ENCODE results near the gene GPRIN2. TPM values are rescaled to one million over a fixed set of nuclear protein-coding genes. Genes with fewer than 3 reads are reported as not detected.
"Not testable (repeated sequence)": the region's sequence is repeated elsewhere in the genome, so short reads cannot be mapped to it uniquely, and the experiment has no call there.

The GPRIN2 gene
- 4.6 TPM for polyA plus RNA-seq (2013, experiment 1 of 4)
- 4.3 TPM for polyA plus RNA-seq (2013, experiment 2 of 4)
- polyA plus RNA-seq (2013, experiment 3 of 4): 4.1 TPM
- polyA plus RNA-seq (2013, experiment 4 of 4): 4.1 TPM

DNA sequence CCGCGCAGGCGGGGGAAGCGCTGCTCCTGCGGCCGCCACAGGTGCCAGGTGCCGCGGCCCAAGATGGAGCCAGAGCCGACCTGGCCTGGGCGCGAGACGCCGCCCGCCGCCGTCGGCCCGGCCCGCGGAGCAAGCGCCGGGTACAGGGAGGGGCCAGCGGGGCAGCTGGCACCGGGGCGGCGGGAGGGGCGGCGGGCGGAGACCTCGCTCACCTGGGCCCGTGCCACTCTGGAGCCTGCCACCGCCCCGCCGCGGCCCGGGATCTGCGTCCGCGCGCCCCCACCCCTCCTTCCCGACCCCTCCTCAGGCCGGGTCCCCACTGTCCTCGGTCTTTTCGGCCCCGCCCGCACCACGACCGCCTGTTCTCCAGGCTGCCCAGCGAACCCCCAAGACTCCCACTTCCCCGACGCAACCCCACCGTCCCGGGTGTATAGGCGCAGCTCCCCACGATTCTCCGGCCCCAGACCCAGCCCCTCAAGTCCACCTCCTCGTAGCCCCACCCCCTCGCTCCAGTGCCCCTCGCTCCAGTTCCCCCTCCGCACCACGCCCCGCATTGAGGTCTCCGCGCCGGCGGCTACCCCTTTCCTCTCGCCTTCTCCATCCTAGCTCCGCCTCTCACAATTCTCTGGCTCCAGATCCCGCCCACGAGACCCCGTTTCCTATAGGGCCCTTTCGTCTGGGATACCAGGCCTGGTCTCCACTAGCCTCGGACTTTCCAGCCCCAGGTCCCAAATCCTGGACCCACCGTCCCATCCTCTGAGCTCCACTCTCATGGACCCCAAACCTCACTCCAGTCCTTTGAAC lies at the start of gene GPRIN2:
Gene GPRIN2 (minus strand): TSS at position 144 of the 804 bp plus-strand sequence. CDS start 5,922 bp downstream, outside the sequence.
- peak within 1 kb of the TSS; percentile 66 for H3K4me3 ChIP-seq (ENCODE audit: insufficient read depth, low read depth, low read length)
- no peaks in the 10 kb centered on the region for H3K9me3 ChIP-seq (ENCODE audit: control insufficient read depth, low read length)
- H3K36me3 ChIP-seq (ENCODE audit: control insufficient read depth, insufficient read depth, low read length): no peaks in the 10 kb centered on the region
- peaks cover 8% of the 10 kb centered on the region for H3K4me1 ChIP-seq (ENCODE audit: control insufficient read depth, insufficient read depth, low read length)
- no peak within 1 kb of the TSS for H3K27ac ChIP-seq (ENCODE audit: insufficient read depth, low read depth, low read length, poor library complexity, severe bottlenecking)
- 2% methylated on average over 74 of the region's 74 CpGs for WGBS, 2 experiments
- H3K27me3 ChIP-seq (ENCODE audit: control insufficient read depth, insufficient read depth, low read length, poor library complexity, severe bottlenecking): peaks cover 45% of the 10 kb centered on the region

DNA sequence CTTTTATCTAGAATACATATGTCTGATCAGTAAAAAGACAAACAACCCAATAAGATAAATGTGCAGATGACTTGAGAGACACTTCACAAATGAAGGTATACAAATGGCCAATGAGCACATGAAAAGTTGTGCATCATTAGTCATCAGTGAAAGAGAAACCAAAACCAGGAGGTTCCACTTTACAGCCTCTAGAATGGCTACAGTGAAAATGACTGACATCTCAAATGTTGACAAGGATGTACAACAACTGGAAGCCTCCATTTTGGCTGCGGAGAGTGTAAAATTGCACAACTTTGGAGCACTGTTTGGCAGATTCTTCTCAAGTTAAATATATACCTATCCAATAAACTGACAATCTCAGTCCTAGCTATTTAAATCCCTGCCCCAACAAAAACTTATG lies 44.1 kb upstream of the GPRIN2 start:
- H3K27ac ChIP-seq (ENCODE audit: insufficient read depth, low read depth, low read length, poor library complexity, severe bottlenecking); H3K27me3 ChIP-seq (ENCODE audit: control insufficient read depth, insufficient read depth, low read length, poor library complexity, severe bottlenecking); H3K4me1 ChIP-seq (ENCODE audit: control insufficient read depth, insufficient read depth, low read length); H3K4me3 ChIP-seq (ENCODE audit: insufficient read depth, low read depth, low read length); H3K9me3 ChIP-seq (ENCODE audit: control insufficient read depth, low read length); H3K36me3 ChIP-seq (ENCODE audit: control insufficient read depth, insufficient read depth, low read length): not testable (repeated sequence)
- WGBS, 2 experiments: no CpG with 5 or more reads among the region's 1 CpG

DNA sequence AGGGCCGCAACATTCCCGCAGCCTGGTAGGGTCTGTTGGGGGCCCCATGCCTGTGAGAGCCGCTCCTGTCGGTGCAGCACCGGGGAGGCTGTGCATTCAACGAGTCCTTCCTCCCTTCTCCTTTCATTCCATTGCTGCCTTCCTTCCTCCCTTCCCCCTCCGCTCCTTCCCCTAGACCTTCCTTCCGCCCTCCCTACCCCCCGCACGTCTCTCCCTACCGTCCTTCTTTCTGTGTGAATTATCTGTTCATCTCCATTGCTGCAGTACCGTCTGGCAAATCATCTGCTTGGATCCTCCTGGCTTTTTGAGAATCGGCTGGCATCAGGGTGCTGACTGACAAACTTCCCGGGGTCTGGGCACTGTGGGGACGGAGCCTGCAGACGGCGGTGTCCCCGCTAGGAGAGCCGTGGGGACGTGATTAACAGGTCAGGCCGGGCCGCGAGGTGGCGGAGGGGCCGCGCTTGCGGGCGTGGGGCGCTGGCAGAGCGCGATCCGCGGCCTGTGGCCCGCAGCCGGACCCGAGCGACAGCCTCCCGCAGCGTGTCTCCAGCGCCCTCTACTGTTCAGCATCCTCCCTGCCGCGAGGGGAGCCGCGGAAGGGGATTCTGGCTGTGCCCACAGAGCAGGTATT lies 41.3 kb upstream of the GPRIN2 start:
- H3K36me3 ChIP-seq (ENCODE audit: control insufficient read depth, insufficient read depth, low read length); H3K9me3 ChIP-seq (ENCODE audit: control insufficient read depth, low read length); H3K4me1 ChIP-seq (ENCODE audit: control insufficient read depth, insufficient read depth, low read length); H3K27me3 ChIP-seq (ENCODE audit: control insufficient read depth, insufficient read depth, low read length, poor library complexity, severe bottlenecking); H3K27ac ChIP-seq (ENCODE audit: insufficient read depth, low read depth, low read length, poor library complexity, severe bottlenecking): not testable (repeated sequence)
- 0 to 2% methylated on average over 3 to 9 of the region's 44 CpGs for WGBS, 2 experiments
- peak overlapping the region; percentile 16 for H3K4me3 ChIP-seq (ENCODE audit: insufficient read depth, low read depth, low read length)

DNA sequence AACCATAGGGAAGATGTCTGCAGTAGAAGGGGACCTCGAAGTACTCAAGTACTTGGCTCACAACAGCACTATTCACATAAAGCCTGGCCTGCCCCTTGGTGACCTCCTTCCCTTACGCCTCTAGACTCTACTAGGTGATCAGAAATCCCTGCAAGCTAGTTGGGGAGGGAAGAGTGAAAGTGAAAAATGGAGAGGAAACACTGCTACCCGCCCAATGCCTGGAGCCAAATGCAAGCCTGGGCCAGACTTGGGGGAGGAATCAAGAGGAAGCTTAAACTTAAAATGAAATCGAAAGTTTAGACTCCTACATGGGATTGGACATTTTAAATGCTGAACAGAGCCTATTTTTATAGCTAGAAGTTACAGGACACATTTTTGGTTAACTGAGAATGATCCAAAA lies 40.1 kb upstream of the GPRIN2 start:
- H3K4me3 ChIP-seq (ENCODE audit: insufficient read depth, low read depth, low read length); H3K4me1 ChIP-seq (ENCODE audit: control insufficient read depth, insufficient read depth, low read length); H3K27me3 ChIP-seq (ENCODE audit: control insufficient read depth, insufficient read depth, low read length, poor library complexity, severe bottlenecking); H3K27ac ChIP-seq (ENCODE audit: insufficient read depth, low read depth, low read length, poor library complexity, severe bottlenecking); H3K9me3 ChIP-seq (ENCODE audit: control insufficient read depth, low read length); H3K36me3 ChIP-seq (ENCODE audit: control insufficient read depth, insufficient read depth, low read length): not testable (repeated sequence)
- 75 to 93% methylated on average over 1 of the region's 4 CpGs for WGBS, 2 experiments

DNA sequence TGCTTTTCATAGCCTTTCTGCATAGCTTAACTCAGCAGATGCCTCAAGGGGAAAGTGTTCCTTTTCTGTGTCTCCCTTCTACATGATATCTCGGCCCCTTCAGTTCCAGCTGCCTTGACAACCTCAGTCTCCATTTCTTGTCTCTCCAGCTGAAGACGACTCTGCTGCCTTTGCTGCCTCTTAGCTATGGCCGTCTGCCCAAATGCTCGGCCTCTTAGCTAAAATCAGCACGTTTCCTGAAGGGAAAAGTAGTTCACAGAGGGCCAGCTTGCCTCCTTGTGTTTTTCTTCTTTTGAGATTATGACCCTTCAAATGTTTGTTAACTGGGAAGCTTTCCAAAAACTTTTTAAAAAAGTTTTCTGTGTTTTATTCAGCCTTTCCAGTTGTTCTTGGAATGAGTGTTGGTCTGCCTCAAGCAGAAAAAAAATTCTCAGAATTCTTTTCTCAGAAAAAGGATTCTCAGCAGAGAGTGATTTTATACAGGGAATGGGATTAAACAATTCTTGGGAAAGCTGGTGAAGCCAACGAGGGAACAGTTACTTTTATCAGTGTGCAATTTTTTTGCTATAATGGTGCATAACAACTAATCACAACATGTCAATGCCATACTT lies 38.1 kb upstream of the GPRIN2 start:
- H3K36me3 ChIP-seq (ENCODE audit: control insufficient read depth, insufficient read depth, low read length); H3K9me3 ChIP-seq (ENCODE audit: control insufficient read depth, low read length); H3K27me3 ChIP-seq (ENCODE audit: control insufficient read depth, insufficient read depth, low read length, poor library complexity, severe bottlenecking); H3K4me1 ChIP-seq (ENCODE audit: control insufficient read depth, insufficient read depth, low read length); H3K27ac ChIP-seq (ENCODE audit: insufficient read depth, low read depth, low read length, poor library complexity, severe bottlenecking); H3K4me3 ChIP-seq (ENCODE audit: insufficient read depth, low read depth, low read length): not testable (repeated sequence)
- WGBS, 2 experiments: 92 to 98% methylated on average over 2 of the region's 6 CpGs

DNA sequence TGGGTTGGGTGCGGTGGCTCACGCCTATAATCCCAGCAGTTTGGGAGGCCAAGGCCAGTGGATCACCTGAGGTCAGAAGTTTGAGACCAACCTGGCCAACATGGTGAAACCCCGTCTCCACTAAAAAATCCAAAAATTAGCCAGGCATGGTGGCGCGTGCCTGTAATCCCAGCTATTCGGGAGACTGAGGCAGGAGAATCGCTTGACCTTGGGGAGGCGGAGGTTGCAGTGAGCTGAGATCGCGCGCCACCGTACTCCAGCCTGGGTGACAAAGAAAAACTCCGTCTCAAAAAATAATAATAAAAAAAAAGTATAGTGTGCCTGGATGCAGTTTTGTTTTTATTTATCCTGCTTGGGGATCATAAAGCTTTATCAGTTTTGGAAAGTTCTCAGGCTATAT lies 36.8 kb upstream of the GPRIN2 start:
- H3K27me3 ChIP-seq (ENCODE audit: control insufficient read depth, insufficient read depth, low read length, poor library complexity, severe bottlenecking); H3K27ac ChIP-seq (ENCODE audit: insufficient read depth, low read depth, low read length, poor library complexity, severe bottlenecking); H3K9me3 ChIP-seq (ENCODE audit: control insufficient read depth, low read length); H3K4me3 ChIP-seq (ENCODE audit: insufficient read depth, low read depth, low read length); H3K36me3 ChIP-seq (ENCODE audit: control insufficient read depth, insufficient read depth, low read length); H3K4me1 ChIP-seq (ENCODE audit: control insufficient read depth, insufficient read depth, low read length): not testable (repeated sequence)
- WGBS, 2 experiments: 91 to 97% methylated on average over 8 to 9 of the region's 13 CpGs

DNA sequence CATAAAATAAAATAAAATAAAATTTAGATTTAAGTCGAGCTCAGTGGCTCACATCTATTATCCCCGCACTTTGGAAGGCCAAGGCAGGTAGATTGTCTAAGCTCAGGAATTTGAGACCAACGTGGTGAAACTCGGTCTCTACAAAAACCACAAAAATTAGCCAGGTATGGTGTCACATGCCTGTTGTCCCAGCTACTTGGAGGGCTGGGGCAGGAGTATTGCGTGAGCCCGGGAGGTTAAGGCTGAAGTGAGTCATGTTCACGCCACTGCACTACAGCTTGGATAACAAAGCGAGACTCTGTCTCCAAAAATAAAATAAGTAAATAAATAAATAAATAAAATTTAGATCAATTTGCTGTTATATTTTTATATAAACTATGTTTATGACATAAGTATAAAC lies 34.6 kb upstream of the GPRIN2 start:
- not testable (repeated sequence) for H3K36me3 ChIP-seq (ENCODE audit: control insufficient read depth, insufficient read depth, low read length); H3K4me1 ChIP-seq (ENCODE audit: control insufficient read depth, insufficient read depth, low read length); H3K4me3 ChIP-seq (ENCODE audit: insufficient read depth, low read depth, low read length); H3K9me3 ChIP-seq (ENCODE audit: control insufficient read depth, low read length); H3K27me3 ChIP-seq (ENCODE audit: control insufficient read depth, insufficient read depth, low read length, poor library complexity, severe bottlenecking); H3K27ac ChIP-seq (ENCODE audit: insufficient read depth, low read depth, low read length, poor library complexity, severe bottlenecking)
- WGBS, 2 experiments: no CpG with 5 or more reads among the region's 8 CpGs

DNA sequence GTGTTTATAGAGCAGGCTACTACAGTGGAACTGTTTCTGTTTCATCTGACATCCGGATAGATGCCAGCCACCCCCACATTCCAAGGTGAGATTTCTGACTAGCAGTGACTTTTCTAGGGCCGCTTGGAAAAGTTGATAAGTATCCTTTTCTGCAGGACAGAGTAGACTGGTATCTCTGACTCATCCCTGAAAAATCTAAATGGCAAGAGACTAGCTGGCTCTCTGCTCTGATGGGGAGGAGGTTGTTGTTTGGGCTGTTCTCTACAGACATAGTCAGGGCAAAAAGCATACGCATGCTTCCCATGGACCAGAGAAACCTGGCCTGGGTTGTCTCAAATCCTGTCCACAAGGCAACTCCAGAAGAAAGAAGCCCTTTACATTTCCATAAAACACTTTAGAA lies 33.1 kb upstream of the GPRIN2 start:
- H3K27me3 ChIP-seq (ENCODE audit: control insufficient read depth, insufficient read depth, low read length, poor library complexity, severe bottlenecking); H3K27ac ChIP-seq (ENCODE audit: insufficient read depth, low read depth, low read length, poor library complexity, severe bottlenecking); H3K9me3 ChIP-seq (ENCODE audit: control insufficient read depth, low read length); H3K4me1 ChIP-seq (ENCODE audit: control insufficient read depth, insufficient read depth, low read length); H3K4me3 ChIP-seq (ENCODE audit: insufficient read depth, low read depth, low read length); H3K36me3 ChIP-seq (ENCODE audit: control insufficient read depth, insufficient read depth, low read length): not testable (repeated sequence)
- no CpG with 5 or more reads among the region's 3 CpGs for WGBS, 2 experiments

DNA sequence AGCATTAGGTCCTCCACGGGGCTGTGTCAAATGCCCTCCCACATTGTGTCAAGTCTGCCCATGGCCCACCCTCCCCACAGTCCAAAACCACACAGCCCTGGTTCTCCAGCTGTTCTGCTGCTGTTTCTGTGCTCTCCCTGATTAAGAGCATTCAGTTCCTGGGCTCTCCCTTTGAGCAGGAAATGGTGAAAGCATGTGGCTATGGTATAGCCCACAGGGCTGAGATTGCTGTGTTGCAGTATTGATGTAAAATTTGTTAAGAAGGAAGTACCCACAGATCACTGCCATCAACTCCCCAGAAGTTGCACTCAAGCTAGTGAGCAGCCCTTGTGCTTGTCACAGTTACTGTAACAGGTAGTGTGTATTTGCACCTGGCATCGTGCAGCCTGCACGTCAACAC lies 31.8 kb upstream of the GPRIN2 start:
- H3K27me3 ChIP-seq (ENCODE audit: control insufficient read depth, insufficient read depth, low read length, poor library complexity, severe bottlenecking); H3K4me1 ChIP-seq (ENCODE audit: control insufficient read depth, insufficient read depth, low read length); H3K4me3 ChIP-seq (ENCODE audit: insufficient read depth, low read depth, low read length); H3K36me3 ChIP-seq (ENCODE audit: control insufficient read depth, insufficient read depth, low read length); H3K9me3 ChIP-seq (ENCODE audit: control insufficient read depth, low read length); H3K27ac ChIP-seq (ENCODE audit: insufficient read depth, low read depth, low read length, poor library complexity, severe bottlenecking): not testable (repeated sequence)
- no CpG with 5 or more reads among the region's 3 CpGs for WGBS, 2 experiments

DNA sequence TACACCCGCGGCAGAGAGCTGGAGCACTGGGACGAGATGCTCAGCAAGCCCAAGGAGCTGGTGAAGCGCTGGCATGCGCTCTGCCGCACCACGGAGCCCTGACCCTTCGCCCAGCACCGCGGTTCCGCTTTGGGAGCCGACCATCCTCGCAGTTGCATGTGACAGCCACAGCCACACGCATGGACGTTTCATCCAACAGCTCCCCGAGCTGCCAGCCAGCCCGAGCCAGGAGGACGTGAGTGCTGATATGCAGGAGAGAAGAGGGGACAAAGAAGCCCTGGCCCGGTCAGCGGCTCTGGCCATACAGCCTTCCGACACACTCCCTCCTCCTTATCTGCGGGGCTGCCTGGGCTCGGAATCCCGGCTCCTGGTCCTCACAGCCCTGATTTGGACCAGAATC lies 31.1 kb upstream of the GPRIN2 start:
- H3K4me3 ChIP-seq (ENCODE audit: insufficient read depth, low read depth, low read length); H3K27me3 ChIP-seq (ENCODE audit: control insufficient read depth, insufficient read depth, low read length, poor library complexity, severe bottlenecking); H3K9me3 ChIP-seq (ENCODE audit: control insufficient read depth, low read length); H3K27ac ChIP-seq (ENCODE audit: insufficient read depth, low read depth, low read length, poor library complexity, severe bottlenecking); H3K4me1 ChIP-seq (ENCODE audit: control insufficient read depth, insufficient read depth, low read length); H3K36me3 ChIP-seq (ENCODE audit: control insufficient read depth, insufficient read depth, low read length): not testable (repeated sequence)
- no CpG with 5 or more reads among the region's 24 CpGs for WGBS, 2 experiments
